SK-N-SH (cell line): ENCODE data around the gene LMNTD2. TPM values are rescaled to one million over a fixed set of nuclear protein-coding genes. Genes with fewer than 3 reads are reported as not detected.
A peak's percentile ranks its signal among the peaks of the same experiment; 100 is the strongest.

ENCODE experiments used
- CTCF ChIA-PET: fragments of 300-600, 350-600 bp; formaldehyde crosslinking; extraction: SDS; loops from one replicate; lab custom pipeline; 2021; lab: Yijun Ruan, JAX
- POLR2A ChIA-PET: fragments of 350-600 bp; sonication (Branson Sonifier 250); formaldehyde crosslinking; extraction: SDS; loops from one replicate; lab custom pipeline; 2020; ENCODE audit warnings: antibody characterized with exemption, inconsistent platforms; lab: Yijun Ruan, JAX
- DNase-seq: peaks from one replicate; pipeline ENCODE4 v3.0.0; 2012
- H2AFZ ChIP-seq: fragments of 200-600 bp; sonication (generic); 2 replicates; pipeline ENCODE4 v1.8.1; 2016; ENCODE audit warnings: antibody characterized with exemption, mild to moderate bottlenecking, low read depth
- H3F3A ChIP-seq: fragments of 200-600 bp; sonication (generic); replicated peaks from 2 replicates; pipeline ENCODE3; 2016; ENCODE audit warnings: antibody characterized with exemption, mild to moderate bottlenecking; ENCODE audit not compliant: insufficient read depth
- H3K27ac ChIP-seq, 2 experiments: fragments of 200-500 bp in 1 of 2; fragments of 200-600 bp in 1 of 2; sonication (Bioruptor generic) in 1 of 2; sonication (generic), shearing (Covaris generic) in 1 of 2; 2 replicates each; pipeline versions ENCODE4 v1.5.1 to v1.6.1; 2014 to 2016; ENCODE audit warnings: low read depth in 2 of 2, inconsistent platforms in 1 of 2, low read length in 1 of 2, mild to moderate bottlenecking in 1 of 2, mixed read lengths in 1 of 2
- H3K27me3 ChIP-seq: fragments of 200-600 bp; sonication (generic), shearing (Covaris generic); 2 replicates; pipeline ENCODE4 v1.6.1; 2016; ENCODE audit warnings: mixed run types; ENCODE audit not compliant: insufficient read depth
- H3K36me3 ChIP-seq, 2 experiments: fragments of 200-500 bp in 1 of 2; fragments of 200-600 bp in 1 of 2; sonication (Bioruptor generic) in 1 of 2; sonication (generic) in 1 of 2; replicated peaks in 1 of 2; 2 replicates each; pipeline versions ENCODE3 to v1.5.1; 2014 to 2016; ENCODE audit warnings: low read length in 1 of 2, mild to moderate bottlenecking in 1 of 2; ENCODE audit not compliant: insufficient read depth in 2 of 2, control insufficient read depth in 1 of 2
- H3K4me1 ChIP-seq, 2 experiments: fragments of 200-500 bp in 1 of 2; fragments of 200-600 bp in 1 of 2; sonication (Bioruptor generic) in 1 of 2; sonication (generic), shearing (Covaris generic) in 1 of 2; 2 replicates each; pipeline versions ENCODE4 v1.5.1 to v1.6.1; 2014 to 2016; ENCODE audit warnings: low read depth in 1 of 2, low read length in 1 of 2, mixed run types in 1 of 2; ENCODE audit not compliant: insufficient read depth in 2 of 2, control insufficient read depth in 1 of 2
- H3K4me2 ChIP-seq: fragments of 200-600 bp; sonication (generic), shearing (Covaris generic); 2 replicates; pipeline ENCODE4 v1.6.1; 2017; ENCODE audit warnings: mixed run types
- H3K4me3 ChIP-seq, 2 experiments: fragments of 200-500 bp in 1 of 2; fragments of 200-600 bp in 1 of 2; sonication (Bioruptor generic) in 1 of 2; sonication (generic), shearing (Covaris generic) in 1 of 2; 2 replicates each; pipeline versions ENCODE4 v1.5.1 to v1.8.1; 2014 to 2016; ENCODE audit warnings: low read depth in 2 of 2, inconsistent platforms in 1 of 2, low read length in 1 of 2, mild to moderate bottlenecking in 1 of 2, mixed read lengths in 1 of 2, moderate library complexity in 1 of 2
- H3K79me2 ChIP-seq: fragments of 200-600 bp; sonication (generic); 2 replicates; pipeline ENCODE4 v1.8.1; 2017; ENCODE audit warnings: mild to moderate bottlenecking; ENCODE audit not compliant: insufficient read depth
- H3K9ac ChIP-seq: fragments of 200-600 bp; sonication (generic); 2 replicates; pipeline ENCODE4 v1.6.1; 2017; ENCODE audit warnings: mixed run types
- H3K9me2 ChIP-seq: fragments of 200-600 bp; sonication (generic); 2 replicates; pipeline ENCODE4 v1.6.1; 2017; ENCODE audit warnings: mixed run types
- H3K9me3 ChIP-seq: fragments of 200-600 bp; sonication (generic); 2 replicates; pipeline ENCODE4 v1.6.1; 2017; ENCODE audit warnings: mixed run types, mild to moderate bottlenecking, moderate library complexity
- H4K20me1 ChIP-seq: fragments of 200-600 bp; sonication (generic); 2 replicates; pipeline ENCODE4 v1.6.1; 2017; ENCODE audit warnings: mild to moderate bottlenecking, mixed run types; ENCODE audit not compliant: insufficient read depth
- CHD2 ChIP-seq: fragments of 150-350 bp; IDR thresholded peaks from 2 replicates; pipeline ENCODE4 v1.6.1; 2018; ENCODE audit warnings: low read length; ENCODE audit not compliant: partially characterized antibody
- EP300 ChIP-seq, 2 experiments: IDR thresholded peaks; 2 replicates each; pipeline versions ENCODE4 v1.4.0 to v1.6.1; 2012; ENCODE audit warnings: borderline replicate concordance in 1 of 2, low read depth in 1 of 2, low read length in 1 of 2
- FOXJ3 ChIP-seq: sonication (generic); formaldehyde crosslinking; IDR thresholded peaks from 2 replicates; pipeline ENCODE4 v1.5.1; 2020; ENCODE audit warnings: mild to moderate bottlenecking, missing genetic modification reagents
- JUND ChIP-seq: IDR thresholded peaks from 2 replicates; pipeline ENCODE4 v1.4.0; 2012
- MEF2A ChIP-seq: IDR thresholded peaks from 2 replicates; pipeline ENCODE4 v1.4.0; 2012; ENCODE audit warnings: low read depth, borderline replicate concordance
- NRF1 ChIP-seq: IDR thresholded peaks from 2 replicates; pipeline ENCODE4 v1.6.1; 2012; ENCODE audit warnings: low read depth, mild to moderate bottlenecking, low read length
- RCOR1 ChIP-seq: fragments of 150-350 bp; IDR thresholded peaks from 2 replicates; pipeline ENCODE4 v1.6.1; 2017; ENCODE audit warnings: antibody characterized with exemption, low read length
- TAF1 ChIP-seq: IDR thresholded peaks from 2 replicates; pipeline ENCODE4 v1.6.1; 2012; ENCODE audit warnings: low read depth, mild to moderate bottlenecking, low read length, moderate library complexity, borderline replicate concordance
- TCF12 ChIP-seq: IDR thresholded peaks from 2 replicates; pipeline ENCODE4 v1.4.0; 2012
- WGBS: methylation state at CpG from one replicate; pipeline ENCODE4 v1.1.6; 2017; ENCODE audit warnings: low lambda C conversion rate; 5-methylcytosine and 5-hydroxymethylcytosine counted together
- polyA plus RNA-seq, 3 experiments: library from polyadenylated mRNA; depleted of rRNA; stranded (reverse); fragments of >200 nt; gene quantifications; 2 replicates each; pipeline ENCODE4 v1.2.3, GENCODE V29; 2012
- TF ChIP-seq, protein P1 (sequence below): IDR thresholded peaks from 2 replicates; pipeline ENCODE4 v1.4.0; 2012; ENCODE audit warnings: low read depth, borderline replicate concordance
- TF ChIP-seq, protein P2 (sequence below): IDR thresholded peaks from 2 replicates; pipeline ENCODE4 v1.4.0; 2012; ENCODE audit warnings: low read depth, borderline replicate concordance
- TF ChIP-seq, protein P3 (sequence below): IDR thresholded peaks from 2 replicates; pipeline ENCODE4; 2012
- TF ChIP-seq, protein P4 (sequence below): IDR thresholded peaks from 2 replicates; pipeline ENCODE4 v1.4.0; 2012; ENCODE audit warnings: low read depth
- TF ChIP-seq, protein P5 (sequence below): fragments of 150-350 bp; IDR thresholded peaks from 2 replicates; pipeline ENCODE4 v1.6.1; 2017; ENCODE audit warnings: antibody characterized with exemption, low read length, low read depth, borderline replicate concordance

The LMNTD2 gene
- polyA plus RNA-seq, 1 of the 3 experiments (the other 2 are of a cell fraction), result 2.4 TPM

DNA sequence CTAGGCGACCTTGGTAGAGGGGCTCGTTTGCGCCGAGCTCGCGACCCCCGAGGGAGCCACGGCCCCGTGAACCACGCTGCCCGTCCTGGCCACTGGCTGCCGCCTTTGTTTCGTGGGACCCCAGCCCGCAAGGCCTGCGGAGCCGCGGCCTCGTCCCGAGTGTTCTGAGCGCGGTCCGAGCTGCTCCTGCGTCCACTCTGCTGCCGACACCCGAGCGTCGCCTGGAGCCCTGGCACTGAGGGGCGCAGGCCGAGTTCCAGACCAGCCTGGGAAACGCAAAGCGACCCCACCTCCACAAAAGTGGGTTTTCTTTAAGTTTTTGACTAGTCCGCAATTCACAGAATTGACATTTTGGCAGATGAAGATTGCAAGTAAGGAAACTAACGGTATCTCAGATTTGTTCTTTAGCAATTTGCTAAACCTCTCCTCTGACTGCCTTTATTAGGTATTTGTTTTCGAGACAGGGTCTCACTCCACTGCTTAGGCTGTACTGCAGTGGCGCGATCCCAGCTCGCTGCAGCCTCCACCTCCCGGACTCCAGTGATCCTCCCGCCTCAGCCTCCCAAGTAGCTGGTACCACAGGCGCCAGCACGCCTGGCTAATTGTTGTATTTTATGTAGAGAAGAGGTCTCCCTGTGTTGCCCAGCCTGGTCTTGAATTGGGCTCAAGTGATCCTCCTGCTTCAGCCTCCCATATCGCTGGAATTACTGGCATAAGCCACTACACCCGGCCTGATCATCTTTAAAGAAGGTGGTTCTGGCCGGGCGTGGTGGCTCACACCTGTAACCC, 52.6 kb downstream of the LMNTD2 start:
- TF ChIP-seq TAF1 (no peak), CHD2 (no peak), NRF1 (no peak), EP300 (IDR thresholded peaks at IDR 0.05; ENCODE audit: borderline replicate concordance in 1 of 2, low read depth in 1 of 2, low read length in 1 of 2) (no peak), RCOR1 (no peak), JUND (no peak), FOXJ3 (CRISPR knock-in tag) (no peak), TCF12 (no peak), MEF2A (no peak)
- TF ChIP-seq, protein P1, sequence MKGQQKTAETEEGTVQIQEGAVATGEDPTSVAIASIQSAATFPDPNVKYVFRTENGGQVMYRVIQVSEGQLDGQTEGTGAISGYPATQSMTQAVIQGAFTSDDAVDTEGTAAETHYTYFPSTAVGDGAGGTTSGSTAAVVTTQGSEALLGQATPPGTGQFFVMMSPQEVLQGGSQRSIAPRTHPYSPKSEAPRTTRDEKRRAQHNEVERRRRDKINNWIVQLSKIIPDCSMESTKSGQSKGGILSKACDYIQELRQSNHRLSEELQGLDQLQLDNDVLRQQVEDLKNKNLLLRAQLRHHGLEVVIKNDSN, result no peak
- TF ChIP-seq, protein P2, sequence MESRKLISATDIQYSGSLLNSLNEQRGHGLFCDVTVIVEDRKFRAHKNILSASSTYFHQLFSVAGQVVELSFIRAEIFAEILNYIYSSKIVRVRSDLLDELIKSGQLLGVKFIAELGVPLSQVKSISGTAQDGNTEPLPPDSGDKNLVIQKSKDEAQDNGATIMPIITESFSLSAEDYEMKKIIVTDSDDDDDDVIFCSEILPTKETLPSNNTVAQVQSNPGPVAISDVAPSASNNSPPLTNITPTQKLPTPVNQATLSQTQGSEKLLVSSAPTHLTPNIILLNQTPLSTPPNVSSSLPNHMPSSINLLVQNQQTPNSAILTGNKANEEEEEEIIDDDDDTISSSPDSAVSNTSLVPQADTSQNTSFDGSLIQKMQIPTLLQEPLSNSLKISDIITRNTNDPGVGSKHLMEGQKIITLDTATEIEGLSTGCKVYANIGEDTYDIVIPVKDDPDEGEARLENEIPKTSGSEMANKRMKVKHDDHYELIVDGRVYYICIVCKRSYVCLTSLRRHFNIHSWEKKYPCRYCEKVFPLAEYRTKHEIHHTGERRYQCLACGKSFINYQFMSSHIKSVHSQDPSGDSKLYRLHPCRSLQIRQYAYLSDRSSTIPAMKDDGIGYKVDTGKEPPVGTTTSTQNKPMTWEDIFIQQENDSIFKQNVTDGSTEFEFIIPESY, result no peak
- TF ChIP-seq, protein P3, sequence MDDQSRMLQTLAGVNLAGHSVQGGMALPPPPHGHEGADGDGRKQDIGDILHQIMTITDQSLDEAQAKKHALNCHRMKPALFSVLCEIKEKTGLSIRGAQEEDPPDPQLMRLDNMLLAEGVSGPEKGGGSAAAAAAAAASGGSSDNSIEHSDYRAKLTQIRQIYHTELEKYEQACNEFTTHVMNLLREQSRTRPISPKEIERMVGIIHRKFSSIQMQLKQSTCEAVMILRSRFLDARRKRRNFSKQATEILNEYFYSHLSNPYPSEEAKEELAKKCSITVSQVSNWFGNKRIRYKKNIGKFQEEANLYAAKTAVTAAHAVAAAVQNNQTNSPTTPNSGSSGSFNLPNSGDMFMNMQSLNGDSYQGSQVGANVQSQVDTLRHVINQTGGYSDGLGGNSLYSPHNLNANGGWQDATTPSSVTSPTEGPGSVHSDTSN, result no peak
- TF ChIP-seq, protein P4, sequence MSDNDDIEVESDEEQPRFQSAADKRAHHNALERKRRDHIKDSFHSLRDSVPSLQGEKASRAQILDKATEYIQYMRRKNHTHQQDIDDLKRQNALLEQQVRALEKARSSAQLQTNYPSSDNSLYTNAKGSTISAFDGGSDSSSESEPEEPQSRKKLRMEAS, result no peak
- TF ChIP-seq, protein P5, sequence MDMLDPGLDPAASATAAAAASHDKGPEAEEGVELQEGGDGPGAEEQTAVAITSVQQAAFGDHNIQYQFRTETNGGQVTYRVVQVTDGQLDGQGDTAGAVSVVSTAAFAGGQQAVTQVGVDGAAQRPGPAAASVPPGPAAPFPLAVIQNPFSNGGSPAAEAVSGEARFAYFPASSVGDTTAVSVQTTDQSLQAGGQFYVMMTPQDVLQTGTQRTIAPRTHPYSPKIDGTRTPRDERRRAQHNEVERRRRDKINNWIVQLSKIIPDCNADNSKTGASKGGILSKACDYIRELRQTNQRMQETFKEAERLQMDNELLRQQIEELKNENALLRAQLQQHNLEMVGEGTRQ, result no peak
- CTCF ChIA-PET, result interaction anchor here (0.9 to 2.2 kb wide), 3 partner anchors 11 to 276 kb away, joined by 3 to 16 read pairs (median 4); no protein-coding TSS in a partner anchor

More for the DNA sequence above, 52.6 kb downstream of the LMNTD2 start:
- peaks cover 4% of the 10 kb centered on the region for H3F3A ChIP-seq
- H3K27ac ChIP-seq, result peak overlapping the region; percentile 42 to 58; a peak in 3 of 4 replicates
- H3K9me3 ChIP-seq, result no peaks in the 10 kb centered on the region
- peaks cover 7 to 9% of the 10 kb centered on the region in 2 experiments; a peak in 2 of 4 replicates for H3K4me1 ChIP-seq
- H2AFZ ChIP-seq, result no peak overlapping the region
- WGBS, result 88% methylated on average over 13 of the region's 45 CpGs
- no peaks in the 10 kb centered on the region for H3K27me3 ChIP-seq
- peak overlapping the region; percentile 68 to 79 for H3K4me3 ChIP-seq
- H3K4me2 ChIP-seq, result peak overlapping the region; percentile 99
- H3K9me2 ChIP-seq, result no peaks in the 10 kb centered on the region
- no peak for DNase-seq
- peak overlapping the region; percentile 74 for H3K9ac ChIP-seq
- no peaks in the 10 kb centered on the region for H4K20me1 ChIP-seq
- POLR2A ChIA-PET, result no interaction called here
- H3K79me2 ChIP-seq, result peaks cover 49% of the 10 kb centered on the region
- H3K36me3 ChIP-seq, result peaks cover 6 to 19% of the 10 kb centered on the region in 2 experiments
